Globus pallidus (tissue), 1 donor: Measurements from ENCODE around the gene LYZL1.
"Not testable (repeated sequence)": the region's sequence is repeated elsewhere in the genome, so short reads cannot be mapped to it uniquely, and the experiment has no call there.

Experiments
- DNase-seq: peaks from one replicate; pipeline ENCODE4 v3.0.0-alpha.2; 2015; ENCODE audit warnings: low spot score

Gene LYZL1

DNA sequence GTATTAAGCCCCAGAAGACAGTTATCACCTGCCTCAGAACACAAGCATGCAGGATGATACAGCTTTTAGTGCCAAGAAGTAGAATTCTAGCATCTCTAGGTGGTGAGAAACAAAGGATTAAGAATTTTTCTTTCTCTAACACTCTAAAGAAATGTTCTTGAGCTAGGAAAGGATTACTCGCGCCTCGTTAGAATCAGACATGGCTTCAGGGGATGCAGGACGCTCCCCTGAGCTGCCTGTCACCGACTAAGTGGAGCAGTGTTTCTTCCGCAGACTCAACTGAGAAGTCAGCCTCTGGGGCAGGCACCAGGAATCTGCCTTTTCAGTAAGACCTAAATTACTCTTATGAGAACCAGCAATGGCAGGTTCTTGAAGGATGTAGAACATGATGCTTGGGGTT is at the start of gene LYZL1:
TSS of gene LYZL1 (plus strand) at position 165 of the 400 bp plus-strand sequence. CDS start 2,798 bp downstream, outside the sequence.
- DNase-seq = not testable (repeated sequence)

DNA sequence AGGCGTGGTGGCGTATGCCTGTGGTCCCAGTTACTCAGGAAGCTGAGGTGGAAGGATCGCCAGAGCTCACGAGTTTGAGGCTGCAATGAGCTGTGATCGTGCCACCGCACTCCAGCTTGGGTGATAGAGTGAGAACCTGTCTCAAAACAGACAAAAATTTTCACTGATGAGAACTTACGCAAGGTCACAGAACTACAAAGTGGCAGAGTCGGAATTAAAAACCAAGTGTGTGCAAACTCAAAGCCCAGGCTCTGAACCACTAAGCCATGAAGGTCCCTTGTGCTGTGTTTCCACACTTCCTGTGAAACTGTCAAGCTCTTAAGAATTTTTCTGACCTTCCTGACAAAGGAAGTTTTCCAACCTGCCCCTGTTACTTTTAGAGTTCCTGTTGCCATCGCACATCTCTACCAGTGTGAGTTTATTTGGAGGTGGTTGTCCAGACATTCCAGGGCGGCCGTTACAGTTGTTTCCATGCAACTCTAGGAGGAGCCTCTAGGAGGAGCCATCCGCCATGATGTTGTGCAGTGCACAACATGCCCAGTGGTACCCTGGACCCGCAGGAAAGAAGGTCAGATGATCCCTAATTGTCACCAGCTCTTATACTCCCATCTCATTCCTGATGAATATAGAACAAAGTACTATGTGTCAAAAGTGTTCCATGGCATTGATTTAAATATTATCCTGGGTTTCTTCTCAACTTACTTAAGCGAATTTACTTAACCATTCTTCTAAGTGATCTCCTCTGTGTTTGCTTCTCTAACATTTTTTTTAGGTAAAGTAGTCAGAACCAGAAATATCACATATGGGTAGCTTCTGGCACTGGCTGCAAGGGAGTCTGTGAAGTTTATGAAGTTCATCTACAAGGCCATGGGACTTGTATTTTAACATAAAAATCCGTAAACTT is 49.0 kb upstream of the LYZL1 start:
- no peak for DNase-seq

DNA sequence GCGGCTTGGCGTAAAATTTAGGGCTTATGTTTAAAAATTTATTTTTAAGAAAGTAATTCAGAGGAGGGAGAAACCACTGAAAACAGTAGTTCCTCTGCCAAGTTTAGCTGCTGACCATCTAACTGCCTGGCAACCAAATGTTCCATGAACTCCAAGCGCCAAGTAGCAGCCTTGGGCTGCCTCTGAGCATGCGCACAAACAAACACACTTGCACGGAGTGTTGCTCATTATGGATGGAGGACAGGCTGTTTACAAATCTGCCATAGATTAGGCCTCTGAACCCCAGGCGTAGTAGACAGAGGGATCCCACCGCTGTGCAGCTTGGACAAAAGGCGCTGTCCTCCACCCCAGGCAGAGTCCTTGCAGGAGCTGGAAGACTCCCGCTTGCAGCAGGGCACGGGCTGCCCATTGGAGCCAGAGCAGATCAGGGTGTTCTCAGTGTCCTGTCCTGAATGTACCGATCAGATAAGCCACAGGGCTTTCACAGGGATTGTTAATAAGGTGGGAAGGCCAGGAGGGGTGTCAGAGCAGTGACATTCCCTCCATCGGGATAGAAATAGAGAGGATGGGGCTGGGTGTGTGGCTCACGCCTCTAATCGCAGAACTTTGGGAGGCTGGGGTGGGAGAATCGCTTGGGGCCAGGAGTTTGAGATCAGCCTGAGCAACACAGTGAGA is 47.7 kb upstream of the LYZL1 start:
- peak; percentile 57 for DNase-seq

DNA sequence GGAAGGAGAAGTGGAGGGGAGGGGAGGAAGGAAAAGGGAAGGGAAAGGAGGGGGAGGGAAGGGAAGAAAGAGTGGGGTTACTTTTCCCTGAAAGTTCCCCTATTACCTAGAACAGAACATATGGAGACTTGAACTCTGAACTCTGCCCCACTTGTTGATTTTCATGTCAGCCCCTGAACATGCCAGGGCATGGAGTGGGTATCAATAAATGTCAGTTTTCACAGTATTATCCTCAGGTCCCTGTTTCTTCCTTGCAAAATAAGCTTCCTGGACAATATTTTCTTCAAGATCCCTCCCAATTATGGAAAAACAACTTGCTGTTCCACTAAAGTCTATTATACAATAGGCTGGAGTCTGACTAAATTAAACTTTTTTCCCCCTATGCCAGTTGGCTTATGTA is 46.9 kb upstream of the LYZL1 start:
- DNase-seq = no peak

DNA sequence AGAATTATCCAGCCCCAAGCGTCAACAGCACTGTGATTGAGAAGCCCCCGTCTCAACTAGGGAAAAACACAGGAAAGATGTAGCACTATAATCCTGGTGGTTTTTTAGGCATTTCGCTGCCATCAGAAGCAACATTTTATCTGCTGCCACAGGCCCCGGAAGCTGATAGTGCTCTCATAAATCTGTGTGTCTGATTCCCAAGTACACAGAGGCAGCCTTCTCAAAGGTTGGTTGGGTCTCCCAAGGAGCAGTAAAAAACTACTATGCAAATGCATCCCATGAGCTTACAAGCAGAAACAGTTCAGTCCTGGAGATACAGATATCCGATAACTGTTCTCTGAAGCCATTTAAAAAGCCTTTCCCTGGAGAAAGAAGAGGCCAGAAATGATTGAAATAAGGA is 45.8 kb upstream of the LYZL1 start:
- no peak for DNase-seq

DNA sequence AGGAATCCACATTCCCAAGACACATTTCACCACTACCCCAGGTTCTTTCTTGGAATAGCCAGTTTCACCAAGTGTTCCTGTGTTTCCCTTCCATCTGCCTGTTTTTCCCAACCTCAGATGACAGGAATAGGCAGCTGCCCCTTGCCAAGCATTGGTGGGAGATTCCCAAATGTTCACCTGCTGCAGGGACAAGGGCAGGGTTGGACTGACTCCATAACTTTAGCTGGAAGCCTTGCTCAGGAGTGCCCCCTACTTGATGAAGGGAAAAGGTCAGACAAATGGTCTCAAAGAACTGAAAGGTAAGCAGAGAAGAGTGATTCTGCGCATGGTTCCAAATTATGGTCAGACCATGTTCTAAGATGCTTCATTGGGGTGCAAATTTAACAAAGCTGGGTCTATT is 45.1 kb upstream of the LYZL1 start:
- no peak for DNase-seq

DNA sequence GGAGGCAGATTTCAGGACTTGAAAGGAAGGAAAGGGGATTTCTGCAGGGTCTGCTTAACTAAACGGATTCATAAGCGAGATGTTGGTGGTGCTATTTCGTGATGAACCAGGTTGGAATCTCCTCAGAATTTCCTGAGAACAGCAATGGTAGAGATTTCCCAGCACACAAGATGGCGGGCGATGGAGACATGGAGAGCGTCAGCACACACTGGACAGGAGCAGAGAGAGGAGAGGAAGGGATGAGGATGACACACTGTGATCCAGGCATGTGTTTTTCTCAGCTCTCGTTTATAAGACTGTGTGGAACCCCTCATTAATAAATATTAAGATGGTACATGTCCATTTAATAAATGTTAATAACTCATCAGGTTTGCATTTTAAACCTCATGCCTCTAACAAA is 43.9 kb upstream of the LYZL1 start:
- DNase-seq = no peak

DNA sequence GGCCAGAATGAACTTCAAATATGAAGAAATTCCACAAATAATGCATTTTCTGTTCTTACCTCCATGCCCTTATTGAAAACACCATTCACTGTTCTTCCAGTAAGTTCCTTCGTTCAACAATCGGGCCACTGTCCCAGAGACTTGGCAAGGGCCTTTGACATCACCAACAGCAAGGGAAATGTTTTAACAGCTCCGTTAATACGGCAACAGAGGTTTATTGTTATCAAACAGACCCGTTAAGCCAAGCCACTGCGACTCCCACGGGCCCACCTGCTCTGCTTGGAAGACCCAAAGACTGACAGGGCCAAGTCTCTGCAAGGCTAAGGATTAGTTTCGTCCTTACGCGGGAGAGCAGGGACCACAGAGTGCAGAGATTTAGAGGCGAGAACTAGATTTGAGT is 43.4 kb upstream of the LYZL1 start:
- DNase-seq = peak; percentile 91

DNA sequence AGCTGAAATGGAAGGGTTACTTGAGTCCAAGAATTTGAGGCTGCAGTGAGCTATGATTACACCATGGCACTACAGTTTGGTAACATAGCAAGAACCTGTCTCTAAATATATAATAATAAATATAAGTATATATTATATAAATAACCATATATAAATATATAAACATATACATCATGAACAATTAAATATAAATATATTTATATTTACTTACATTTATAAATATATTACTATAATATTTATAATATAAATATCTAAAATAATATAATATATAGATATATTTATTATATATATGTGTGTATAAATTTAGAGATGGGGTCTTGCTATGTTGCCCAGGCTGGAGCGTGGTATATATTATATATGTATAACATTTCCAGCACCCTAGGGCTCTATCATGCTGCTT is 42.4 kb upstream of the LYZL1 start:
- DNase-seq = no peak

DNA sequence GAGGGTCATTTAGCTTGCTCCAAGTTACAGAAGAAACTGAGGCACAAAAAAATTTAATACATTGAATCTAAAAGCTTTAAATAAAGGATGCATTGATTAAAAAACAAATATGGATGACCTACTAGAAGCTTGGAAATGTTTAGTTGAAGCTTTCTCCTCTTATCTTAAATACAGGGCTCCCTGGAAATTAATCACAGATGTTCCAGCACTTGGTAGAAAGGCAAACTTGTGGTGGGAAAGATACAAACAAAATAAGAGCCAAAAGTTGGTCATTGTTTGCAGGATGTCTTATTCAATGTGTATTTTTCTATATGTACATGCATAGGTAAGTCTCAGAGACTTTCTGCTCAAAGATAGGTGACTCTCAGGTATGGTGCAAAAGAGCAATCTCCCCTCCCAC is 40.7 kb upstream of the LYZL1 start:
- no peak for DNase-seq

DNA sequence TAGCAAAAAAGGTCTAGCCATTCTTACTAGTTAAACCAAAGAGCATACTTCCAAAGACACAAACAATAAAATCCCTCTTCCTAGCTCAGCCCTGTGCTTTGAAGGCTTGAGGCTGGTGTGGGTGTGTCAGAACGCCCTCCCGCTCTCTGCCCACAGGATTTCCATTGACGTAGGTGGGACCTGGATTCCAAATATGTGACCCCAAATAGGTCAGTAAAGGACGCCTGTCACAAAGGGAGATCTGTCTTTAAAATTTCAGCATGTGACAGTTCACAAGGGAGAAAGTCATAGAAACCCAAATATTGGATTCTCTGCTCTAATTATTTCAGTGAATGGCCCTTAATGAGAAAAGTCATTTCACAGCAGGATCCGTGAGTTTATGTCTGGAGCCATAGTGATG is 39.9 kb upstream of the LYZL1 start:
- no peak for DNase-seq

DNA sequence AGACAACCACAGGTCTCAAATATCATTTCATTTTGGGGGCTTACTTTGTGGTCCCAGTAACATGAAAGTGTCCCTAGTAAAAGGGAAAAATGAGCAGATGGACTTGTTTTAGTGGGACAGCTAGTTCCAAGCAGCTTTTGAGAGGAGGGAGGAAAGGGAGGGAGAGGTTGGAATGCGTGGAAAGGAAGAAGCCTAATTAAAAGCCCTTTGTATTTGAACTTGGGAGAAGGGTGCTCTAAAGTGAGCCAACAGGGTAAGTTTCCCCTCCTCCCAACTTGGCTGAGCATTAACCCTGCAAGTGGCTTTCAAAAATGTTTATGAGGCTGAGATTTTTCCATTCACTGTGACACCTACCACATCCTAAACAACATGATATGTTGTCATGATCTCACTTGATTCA is 38.8 kb upstream of the LYZL1 start:
- DNase-seq = no peak

DNA sequence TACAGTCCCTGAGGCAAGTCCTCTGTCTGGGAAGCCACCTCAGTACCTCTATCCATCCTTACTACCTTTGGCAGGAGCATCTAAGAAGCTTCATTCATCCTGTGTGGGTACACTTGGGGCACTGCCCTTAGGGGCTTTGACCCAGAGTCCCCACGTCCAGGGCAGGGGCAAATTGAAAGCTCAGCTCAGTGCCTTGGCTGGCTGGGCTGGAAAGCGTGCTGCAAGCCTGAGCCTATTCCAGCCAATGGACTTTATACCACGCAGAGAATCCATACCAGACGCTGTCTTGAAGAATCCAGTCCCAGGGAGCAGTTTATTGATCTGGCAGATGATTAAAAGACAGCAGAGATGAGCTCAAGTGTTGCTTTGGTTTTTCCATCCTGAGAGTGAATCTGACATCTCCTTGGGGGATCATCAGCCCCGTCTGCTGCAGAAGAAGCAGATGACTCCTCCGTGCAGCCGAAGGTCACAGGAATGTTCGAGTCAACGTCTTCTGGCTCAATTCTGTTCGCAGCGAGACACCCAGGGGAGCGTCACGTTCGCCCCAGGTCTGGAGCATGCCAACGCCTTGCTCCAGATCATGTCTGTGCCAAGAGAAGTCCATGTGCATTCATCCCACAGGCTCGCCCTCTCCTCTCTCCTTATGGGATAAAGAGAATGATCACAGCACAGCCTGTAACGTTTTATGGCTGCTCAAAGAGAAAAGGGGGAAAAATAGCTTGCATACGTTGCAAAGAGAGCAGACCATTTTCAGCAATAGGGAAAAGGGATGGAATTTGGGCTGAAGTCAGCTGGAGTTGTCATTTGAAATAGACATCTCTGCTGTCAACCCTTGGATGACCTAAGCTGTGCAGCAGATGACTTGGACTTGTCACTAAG is 35.8 kb upstream of the LYZL1 start:
- DNase-seq = no peak

DNA sequence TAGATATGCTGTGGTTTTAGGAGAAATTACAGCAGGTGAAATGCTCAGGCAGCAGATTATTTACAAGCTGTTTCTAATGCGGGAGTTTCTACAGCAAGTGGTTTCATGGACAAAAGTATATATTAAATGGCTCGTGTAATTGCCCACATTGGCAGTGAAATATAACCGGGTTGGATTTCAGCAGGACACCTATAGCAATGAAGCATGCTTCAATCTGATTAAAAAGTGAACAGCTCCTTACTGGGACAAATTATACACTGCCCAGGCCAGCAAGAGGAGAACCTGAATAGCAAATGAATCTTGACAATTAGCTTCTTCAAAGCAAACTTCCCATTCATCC is 35.2 kb upstream of the LYZL1 start:
- DNase-seq = no peak

DNA sequence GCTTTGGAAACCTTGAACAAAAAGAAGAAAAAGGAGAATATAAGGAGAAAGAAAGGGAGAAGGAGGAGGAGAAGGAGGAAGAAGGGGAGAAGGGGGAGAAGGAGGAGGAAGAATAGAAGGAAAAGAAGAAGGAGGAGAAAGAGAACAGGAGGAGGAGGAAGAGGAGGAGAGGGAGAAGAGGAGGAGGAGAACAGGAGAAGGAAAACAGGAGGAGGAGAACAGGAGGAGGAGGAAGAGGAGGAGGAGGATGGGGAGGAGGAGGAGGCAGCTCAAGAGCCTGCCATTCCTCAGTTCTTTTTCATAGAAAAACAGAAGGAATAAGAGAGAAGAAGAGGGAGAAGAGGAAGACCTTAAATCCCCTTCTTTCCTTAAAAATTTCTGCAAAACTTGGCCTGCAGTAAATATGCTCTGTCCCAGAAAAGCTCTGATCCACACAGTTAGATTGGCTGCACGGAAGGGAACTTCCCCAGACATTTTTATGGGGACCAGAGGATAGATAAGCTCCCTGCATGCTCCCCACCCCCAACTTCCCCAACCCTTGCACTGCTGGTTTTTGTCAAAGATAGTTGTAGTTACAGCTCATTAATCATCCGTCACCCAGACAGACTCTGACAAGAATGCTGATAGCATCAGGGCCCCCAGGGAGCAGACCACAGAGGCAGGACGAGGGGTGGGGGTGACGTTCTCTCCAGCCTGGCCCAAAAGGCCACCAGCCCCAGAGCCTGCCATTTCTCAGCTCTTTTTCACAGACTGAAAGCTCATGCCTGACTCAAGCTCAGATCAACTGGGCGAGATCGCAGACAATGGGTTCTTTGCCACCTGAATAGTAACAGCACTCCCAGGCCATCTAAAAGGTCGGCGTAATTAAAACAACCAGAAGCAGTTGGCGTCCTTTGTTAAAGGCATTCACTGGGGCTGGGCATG is 34.5 kb upstream of the LYZL1 start:
- no peak for DNase-seq

DNA sequence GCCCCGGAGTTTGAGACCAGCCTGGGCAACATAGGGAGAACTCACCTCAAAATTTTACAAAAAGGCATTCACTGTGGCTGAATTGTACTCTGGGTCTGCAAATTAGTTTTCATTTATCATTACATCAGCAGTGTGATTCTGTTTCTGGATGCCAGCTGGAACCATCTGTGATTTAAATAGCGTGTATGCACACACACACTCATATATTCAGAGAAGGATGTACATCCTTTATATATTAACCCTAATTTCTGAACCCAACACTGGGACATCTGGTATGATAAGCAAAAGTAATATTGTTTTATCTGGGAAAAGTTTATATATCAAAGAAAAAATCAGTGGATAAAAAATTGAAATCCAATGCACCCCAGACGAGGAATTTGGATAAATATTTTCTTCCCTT is 33.8 kb upstream of the LYZL1 start:
- DNase-seq = no peak

DNA sequence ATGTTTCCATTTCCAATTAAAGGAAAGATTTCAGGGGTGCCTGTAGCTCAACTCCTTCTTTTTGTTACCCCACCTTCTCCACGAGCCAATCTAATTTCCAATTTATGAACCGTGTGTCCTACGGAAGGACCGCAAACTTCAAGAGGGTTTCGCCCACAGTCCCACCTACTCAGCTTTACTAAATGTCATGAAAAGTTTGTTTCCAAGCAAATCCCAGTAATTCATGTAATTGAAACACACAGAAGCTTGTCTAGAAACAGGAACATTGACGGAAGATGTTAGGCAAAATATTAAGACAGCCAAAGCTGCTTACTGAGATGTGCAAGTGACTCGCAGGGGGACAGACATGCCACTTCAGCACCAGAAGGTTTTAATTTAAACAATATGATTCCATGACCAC is 32.9 kb upstream of the LYZL1 start:
- DNase-seq = no peak

DNA sequence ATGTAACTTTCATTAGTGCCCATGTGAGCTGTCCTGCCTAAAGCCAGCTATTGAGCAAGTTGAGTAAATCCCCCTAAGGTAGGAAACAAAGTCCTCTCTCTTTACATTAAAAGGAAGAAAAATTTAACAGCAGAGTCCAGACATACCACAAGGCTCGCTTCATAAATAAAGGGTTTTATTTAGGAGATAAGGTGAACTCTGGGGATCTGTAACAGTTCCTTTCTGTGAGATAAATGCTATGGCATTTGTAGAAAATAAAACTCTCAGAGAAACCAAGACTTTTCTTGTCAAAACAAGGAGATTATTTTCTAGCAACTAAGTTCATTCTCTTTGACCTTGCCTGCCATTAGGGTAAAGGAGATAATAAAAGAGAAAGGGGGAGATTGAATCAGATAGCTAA is 32.3 kb upstream of the LYZL1 start:
- DNase-seq = no peak

DNA sequence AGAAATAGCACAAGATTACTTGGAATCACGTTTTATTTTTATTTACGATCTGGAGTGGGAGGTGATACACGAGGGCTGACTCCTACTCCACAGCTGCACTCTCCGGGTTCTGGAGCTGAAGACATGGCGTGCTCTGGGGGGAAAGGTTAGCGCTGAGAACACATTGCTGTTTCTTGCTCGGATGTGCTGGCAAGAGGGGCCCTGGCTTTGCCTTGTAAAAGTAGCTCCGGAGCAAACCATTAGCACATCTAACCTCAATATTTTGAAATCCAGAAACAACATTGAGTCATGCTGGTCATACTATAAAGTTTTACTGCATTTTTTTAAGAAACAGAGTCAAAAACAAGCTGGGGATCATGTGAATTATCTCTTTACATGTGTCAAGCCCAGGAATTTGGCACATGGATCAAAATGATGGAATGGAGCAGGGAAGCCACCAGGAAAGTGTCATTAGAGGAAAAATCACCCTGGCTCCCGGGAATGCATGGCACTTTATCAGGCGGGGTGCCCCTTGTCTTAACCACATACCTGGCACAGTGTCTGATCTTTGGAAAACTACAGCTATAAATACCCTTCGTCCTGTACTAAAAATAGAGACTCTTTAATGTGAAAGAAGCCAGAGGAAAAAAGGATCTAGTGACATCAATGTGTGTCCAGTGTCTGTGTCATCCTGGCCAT is 31.6 kb upstream of the LYZL1 start:
- no peak for DNase-seq

DNA sequence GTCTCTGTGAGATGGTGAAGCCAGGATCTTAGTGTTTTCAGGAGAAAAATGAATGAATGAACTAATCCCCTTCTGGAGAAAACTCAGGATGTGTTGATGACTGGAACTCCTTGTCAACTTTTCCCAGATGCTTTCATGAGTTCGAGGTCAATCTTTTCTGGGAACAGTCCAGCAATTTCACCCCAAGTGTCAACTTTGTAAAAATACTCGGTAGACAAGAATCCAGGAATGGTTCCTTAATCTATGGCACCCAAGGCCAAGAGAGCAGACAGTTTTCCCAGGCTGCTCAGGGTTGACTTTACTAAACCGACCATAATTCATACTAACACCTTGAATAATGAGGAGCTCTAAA is 31.1 kb upstream of the LYZL1 start:
- no peak for DNase-seq

DNA sequence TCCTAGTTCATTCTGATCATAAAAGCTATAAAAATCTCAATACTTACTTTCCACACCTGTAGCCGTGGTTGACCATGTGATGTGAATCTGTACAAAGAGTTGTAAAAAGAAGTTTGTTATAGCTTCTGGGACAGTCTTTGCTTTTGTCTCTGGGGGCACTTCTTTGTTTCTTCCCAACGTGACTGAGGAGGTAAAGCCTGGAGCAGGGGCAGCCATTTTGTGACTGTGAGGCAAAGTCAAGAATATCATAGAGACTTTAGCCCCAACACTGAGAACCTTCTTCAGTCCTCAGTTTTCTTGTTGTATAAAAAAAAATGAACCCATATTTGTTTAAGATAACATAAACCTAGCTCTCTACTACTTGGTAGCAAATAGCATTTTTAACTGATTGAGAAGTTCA is 29.4 kb upstream of the LYZL1 start:
- DNase-seq = no peak
